HG03575 (cell line): ENCODE data around the gene AURKA.

ENCODE experiments used
- ATAC-seq: cut with Tn5 transposase; IDR thresholded peaks from one replicate; pipeline ENCODE4 v1.9.1; 2021; ENCODE audit not compliant: unreplicated experiment, insufficient number of reproducible peaks, low FRiP score; ENCODE audit errors: extremely low read depth

Gene AURKA

GRCh38 chr20:56368351-56369134, 23.5 kb downstream of the AURKA start:
- ATAC-seq = no peak

GRCh38 chr20:56363491-56363890, 28.5 kb downstream of the AURKA start:
- no peak for ATAC-seq

DNA sequence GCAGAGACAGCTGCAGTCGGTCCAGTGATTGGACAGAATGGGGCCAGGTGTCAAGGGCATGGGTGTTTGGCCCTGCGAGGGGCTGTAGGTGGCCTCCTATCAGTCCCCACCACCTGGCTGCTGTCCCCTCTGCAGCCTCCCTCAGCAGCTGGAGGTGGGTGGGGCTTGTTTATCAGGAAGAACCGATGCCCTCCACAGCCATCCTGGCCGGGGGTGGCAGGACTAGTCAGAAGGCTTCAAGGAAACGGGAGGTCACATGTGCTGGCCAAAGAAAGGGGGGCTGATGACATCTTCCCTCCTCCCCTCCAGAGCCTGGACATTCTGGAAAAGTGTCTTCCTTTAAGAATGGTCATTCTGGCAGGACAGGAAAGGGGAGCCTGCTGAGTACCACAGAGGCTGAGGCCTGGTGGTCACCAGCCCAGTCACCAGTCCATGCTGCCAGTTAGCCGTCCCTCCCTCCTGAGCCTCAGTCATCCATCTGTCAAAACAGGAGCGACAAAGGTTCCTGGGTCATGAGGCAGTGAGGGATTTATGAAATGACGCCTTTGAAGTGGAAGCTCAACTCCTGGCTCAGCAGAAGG, 29.1 kb downstream of the AURKA start:
- no peak for ATAC-seq

DNA sequence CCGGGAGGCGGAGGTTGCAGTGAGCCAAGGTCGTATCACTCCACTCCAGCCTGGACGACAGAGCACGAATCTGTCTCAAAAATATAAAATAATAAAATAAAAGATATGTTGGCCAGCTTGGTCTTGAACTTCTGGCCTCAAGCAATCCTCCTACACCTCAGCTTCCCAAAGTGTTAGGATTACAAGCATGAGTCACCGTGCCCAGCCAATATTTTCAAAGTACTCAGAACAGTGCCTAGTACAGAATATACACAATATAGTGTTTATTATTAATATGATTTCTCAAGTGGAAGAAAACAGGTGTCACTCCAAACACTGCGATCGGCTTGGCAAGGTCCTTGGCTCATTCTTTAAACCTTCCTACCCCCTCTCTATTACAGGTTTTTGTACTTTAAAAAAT, 30.1 kb downstream of the AURKA start:
- no peak for ATAC-seq

- ATAC-seq = no peak
Measured at GRCh38 chr20:56360908-56361205, 31.2 kb downstream of the AURKA start.

DNA sequence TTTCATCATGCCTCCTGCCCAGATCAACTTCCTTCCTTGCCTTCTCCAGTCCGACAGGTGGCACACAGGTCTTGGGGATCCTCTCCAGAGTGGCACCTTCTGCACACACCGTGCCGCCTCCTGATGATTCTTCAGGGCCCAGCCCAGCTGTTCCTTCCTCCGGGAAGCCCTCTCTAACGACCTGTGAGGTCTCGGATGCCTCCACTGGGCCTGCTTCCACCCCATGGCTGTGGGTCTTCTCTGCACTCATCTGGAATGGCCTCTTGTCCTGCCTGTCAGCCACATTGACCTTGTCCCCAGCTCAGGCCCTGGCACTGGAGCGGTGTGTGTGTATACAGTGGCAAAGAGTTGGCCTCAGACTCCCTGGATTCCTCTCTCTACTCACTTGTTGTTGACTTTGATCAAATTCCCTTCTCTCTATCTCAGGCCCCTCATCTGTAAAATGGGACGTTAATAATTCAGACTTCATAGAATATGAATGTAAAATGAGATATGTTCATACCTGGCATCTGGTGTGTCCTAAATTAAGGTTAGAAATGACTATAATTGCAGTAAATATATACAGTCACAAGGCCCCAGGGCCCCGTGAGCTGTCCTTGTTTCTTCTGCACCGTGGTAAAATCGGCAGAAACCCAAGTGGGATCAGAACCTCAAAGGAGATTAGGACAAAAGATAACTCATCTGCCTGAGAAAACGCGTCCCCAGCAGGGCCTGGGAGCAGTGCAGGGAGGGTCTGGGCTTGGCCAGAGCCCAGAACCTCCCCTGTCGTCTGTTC, 31.7 kb downstream of the AURKA start:
- no peak for ATAC-seq

GRCh38 chr20:56359212-56360132, 32.5 kb downstream of the AURKA start:
- ATAC-seq = no peak

DNA sequence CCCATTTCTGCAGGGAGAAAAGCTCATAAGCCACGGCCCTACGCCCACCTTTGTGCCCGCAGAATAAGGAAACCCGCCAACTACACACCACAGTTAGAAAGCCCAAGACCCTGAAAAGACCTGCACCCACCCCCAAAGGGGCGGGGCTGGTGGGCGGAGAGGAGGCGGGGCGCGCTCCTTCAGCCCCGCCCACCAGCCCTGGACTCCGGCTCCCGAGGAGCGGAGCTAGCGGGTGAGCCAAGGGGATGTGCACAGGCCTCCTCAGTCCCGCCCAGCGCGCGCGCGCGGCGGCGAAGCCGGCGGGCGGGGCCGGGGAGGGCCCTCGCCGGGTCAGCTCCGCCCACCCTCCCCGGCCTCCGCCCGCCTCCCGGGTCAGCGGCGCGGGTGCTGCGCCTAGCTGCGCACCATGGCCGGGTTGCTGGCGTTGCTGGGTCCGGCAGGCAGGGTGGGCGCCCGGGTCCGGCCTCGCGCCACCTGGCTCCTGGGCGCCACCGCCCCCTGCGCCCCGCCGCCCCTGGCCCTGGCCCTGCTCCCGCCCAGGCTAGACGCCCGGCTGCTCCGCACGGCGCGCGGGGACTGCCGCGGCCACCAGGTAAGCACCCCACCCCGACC, 33.3 kb downstream of the AURKA start, which contains the start of gene FAM210B:
TSS of gene FAM210B (plus strand) at position 375 of the 612 bp plus-strand sequence. CDS start at position 407, 32 bp downstream.
- ATAC-seq = no peak

GRCh38 chr20:56358070-56358469, 33.9 kb downstream of the AURKA start:
- no peak for ATAC-seq

- ATAC-seq = no peak
Measured at GRCh38 chr20:56353356-56353755, 38.7 kb downstream of the AURKA start.

DNA sequence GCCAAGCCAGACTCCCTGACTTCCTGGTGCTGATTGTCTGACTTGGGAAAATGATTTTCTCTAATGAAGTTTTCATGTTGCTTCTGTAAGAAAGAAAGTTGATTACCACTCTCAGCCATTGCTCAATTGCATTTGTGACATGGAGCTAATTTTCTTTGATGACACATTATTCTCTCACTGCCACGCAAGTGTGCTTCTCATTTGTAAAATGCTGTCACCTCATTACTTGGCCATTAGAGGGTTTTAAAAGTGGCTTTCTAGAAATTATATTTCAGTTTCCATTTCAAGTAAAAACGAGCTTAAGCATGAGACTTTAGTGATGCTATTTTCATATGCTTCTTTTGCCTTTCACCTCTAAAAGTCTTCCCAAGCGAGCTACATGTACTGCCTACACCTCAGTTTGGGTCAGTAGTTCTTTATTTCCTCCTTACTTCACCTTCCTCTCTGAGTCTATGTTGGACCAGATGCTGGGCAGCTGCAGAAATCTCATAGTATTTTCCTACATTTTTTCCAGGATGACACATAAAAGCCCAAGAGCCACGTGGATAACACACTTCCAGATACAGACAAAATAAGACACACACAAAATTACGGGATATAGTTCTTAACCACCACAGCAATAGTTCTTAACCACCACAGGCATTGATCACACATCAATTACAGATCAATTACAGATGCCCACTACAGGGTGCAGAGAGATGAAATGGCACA, 39.5 kb downstream of the AURKA start:
- no peak for ATAC-seq

- no peak for ATAC-seq
Measured at GRCh38 chr20:56350842-56351241, 41.2 kb downstream of the AURKA start.

GRCh38 chr20:56348746-56349145, 43.3 kb downstream of the AURKA start:
- ATAC-seq = no peak

DNA sequence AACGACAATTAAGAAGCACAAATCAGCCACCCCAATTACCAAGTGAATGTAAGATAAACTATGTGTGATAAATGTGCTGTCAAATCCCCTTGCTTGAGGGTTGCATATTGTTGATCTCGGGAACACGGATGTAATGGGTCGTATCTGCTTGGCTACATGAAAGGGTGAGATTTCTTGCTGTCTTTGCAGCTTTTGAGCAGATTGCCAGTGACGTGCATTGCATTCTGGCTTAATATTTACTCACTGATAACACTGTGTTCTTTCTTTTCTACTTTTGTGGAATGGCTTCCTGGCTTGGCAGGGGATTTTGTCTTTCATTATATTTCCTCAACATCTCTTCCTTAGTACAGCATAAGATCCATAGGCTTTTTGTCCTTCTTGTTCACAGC, 43.7 kb downstream of the AURKA start:
- ATAC-seq = no peak

DNA sequence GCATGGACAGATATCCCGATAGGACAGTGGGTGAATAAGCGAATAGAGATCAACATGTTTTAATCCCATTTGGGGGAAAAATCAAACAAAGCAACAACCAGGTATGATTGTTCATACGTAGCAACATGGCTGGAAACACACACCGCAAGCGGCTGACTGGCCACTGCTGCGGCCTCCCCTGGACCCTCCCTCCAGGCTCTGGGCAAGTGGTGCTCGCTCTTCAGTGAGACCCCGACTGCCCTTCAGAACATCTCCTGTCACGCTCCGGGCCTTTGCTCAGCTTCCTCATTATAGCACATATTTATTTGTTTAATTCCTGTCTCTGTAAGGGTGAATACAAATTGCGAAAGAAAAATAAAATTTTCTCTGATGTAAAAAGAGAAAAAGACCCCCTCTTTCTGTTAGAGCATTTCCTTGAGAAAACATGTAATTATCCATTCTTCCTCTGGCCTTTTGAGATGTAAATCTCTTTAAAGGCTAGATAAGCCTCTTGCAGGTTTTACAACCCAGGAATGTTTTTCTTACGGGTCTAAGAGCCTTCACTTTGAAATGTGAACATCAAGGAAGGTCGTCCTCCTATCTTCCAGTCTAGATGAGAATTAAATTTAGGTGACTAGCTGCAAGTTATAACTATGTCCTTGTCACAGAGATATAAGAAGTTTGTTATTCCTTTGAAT, 44.2 kb downstream of the AURKA start:
- ATAC-seq = no peak

GRCh38 chr20:56345911-56346310, 46.1 kb downstream of the AURKA start:
- ATAC-seq = no peak

DNA sequence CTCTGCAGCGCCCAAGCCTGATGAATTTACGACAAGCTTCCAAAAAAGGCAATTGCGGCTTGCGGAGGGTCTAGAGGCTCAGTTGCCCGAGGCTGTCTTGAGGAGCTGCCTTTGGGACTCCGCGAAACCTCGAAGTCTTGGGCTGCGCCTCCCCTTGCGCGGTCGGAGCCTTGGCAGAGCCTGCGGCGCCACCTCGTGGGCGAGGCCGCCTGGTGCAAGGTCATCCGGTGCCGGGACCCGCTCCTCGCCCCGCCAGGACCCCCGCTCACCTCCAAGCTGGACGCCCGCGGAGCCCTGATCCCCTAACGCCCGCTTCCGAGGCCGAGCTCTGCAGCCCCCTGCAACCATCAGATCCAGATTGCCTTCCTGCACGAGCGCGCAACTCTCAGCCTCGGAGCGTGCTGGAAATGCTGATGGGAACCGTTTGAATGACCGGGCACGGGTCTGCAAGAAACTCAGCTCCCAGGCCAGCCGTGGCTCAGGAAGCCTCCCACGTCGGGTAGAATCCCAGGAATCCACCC, 48.1 kb downstream of the AURKA start:
- ATAC-seq = no peak
